DOHH2 (cell line): ENCODE measurements around the gene TEX35.

Source experiments
- CTCF ChIP-seq: fragments of 200-600 bp; sonication (generic); IDR thresholded peaks from one replicate; pipeline ENCODE4 v1.5.1; 2014; ENCODE audit warnings: antibody characterized with exemption, mild to moderate bottlenecking, low read depth, low read length; ENCODE audit not compliant: poor library complexity, severe bottlenecking
- EZH2phosphoT487 ChIP-seq: fragments of 200-600 bp; sonication (generic); IDR thresholded peaks from 2 replicates; pipeline ENCODE4 v1.6.1; 2017; ENCODE audit warnings: borderline replicate concordance, mild to moderate bottlenecking, antibody characterized with exemption, low read length, moderate library complexity, mixed read lengths

- TF ChIP-seq CTCF (no peak), EZH2phosphoT487 (no peak)
Measured at GRCh38 chr1:178551940-178552339, 39.0 kb downstream of the TEX35 start.
